K562 (cell line): ENCODE measurements around the gene CD37. TPM values are rescaled to one million over a fixed set of nuclear protein-coding genes. Genes with fewer than 3 reads are reported as not detected.

Experiments used
- ATAC-seq: fragments of 200-7000 bp; cut with Tn5 transposase; 3 replicates; pipeline ENCODE4 v1.9.1; 2020; ENCODE audit warnings: moderate library complexity
- BruUV-seq: library from RNA; stranded (reverse); fragments of 400-500 nt; replicated peaks from 2 replicates; lab custom pipeline; 2021; lab: Mats Ljungman, UMichigan
- CTCF ChIA-PET: fragments of 300-600 bp; formaldehyde crosslinking; extraction: SDS; loops from one replicate; lab custom pipeline; 2021; ENCODE audit warnings: low intra/inter-chr PET ratio; lab: Yijun Ruan, JAX
- POLR2A ChIA-PET: fragments of 300-600, 350-650 bp; sonication (Branson Sonifier 250); formaldehyde crosslinking; extraction: SDS; loops from one replicate; lab custom pipeline; 2021; ENCODE audit warnings: antibody characterized with exemption, inconsistent platforms; lab: Yijun Ruan, JAX
- DNase-seq, 4 experiments: peaks; one replicate each; pipeline versions ENCODE4 v3.0.0 to v3.0.0-alpha.2; 2011 to 2018; ENCODE audit warnings: low spot score in 3 of 4, mixed read lengths in 3 of 4; ENCODE audit errors: extremely low read depth in 1 of 4
- FAIRE-seq: peaks from 2 replicates; lab custom pipeline; 2011; peaks lifted over from hg19 to GRCh38; lab: Jason Lieb, UNC
- H2AFZ ChIP-seq: 2 replicates; pipeline ENCODE4 v1.6.0; 2011; ENCODE audit warnings: low read depth, low read length, control low read depth, inconsistent platforms
- H3K27ac ChIP-seq: fragments of 200-600 bp; 3 replicates; pipeline ENCODE4 v1.8.0; 2011; ENCODE audit warnings: low read depth, mild to moderate bottlenecking, control low read depth, inconsistent platforms, low read length, moderate library complexity, mixed read lengths; ENCODE audit errors: extremely low read depth
- H3K27me3 ChIP-seq, 2 experiments: fragments of 300-600 bp in 1 of 2; 2 replicates in 1 of 2; 3 replicates in 1 of 2; pipeline versions ENCODE4 v1.6.0 to v1.8.0; 2011; ENCODE audit warnings: inconsistent platforms in 2 of 2, low read length in 2 of 2, mild to moderate bottlenecking in 1 of 2, mixed read lengths in 1 of 2, moderate library complexity in 1 of 2; ENCODE audit not compliant: control insufficient read depth in 2 of 2, insufficient read depth in 2 of 2
- H3K36me3 ChIP-seq: fragments of 300-600 bp; 3 replicates; pipeline ENCODE4 v1.8.0; 2011; ENCODE audit warnings: mild to moderate bottlenecking, low read length, inconsistent platforms; ENCODE audit not compliant: control insufficient read depth, insufficient read depth
- H3K4me1 ChIP-seq, 2 experiments: fragments of 200-600 bp in 1 of 2; replicated peaks in 1 of 2; 2 replicates in 1 of 2; 3 replicates in 1 of 2; pipeline versions ENCODE4 v1.5.1 to v1.8.0; 2011; ENCODE audit warnings: inconsistent platforms in 2 of 2, low read length in 2 of 2, mild to moderate bottlenecking in 1 of 2, mixed read lengths in 1 of 2, moderate library complexity in 1 of 2; ENCODE audit not compliant: control insufficient read depth in 2 of 2, insufficient read depth in 2 of 2
- H3K4me2 ChIP-seq: 2 replicates; pipeline ENCODE4 v1.6.1; 2011; ENCODE audit warnings: low read length, control low read depth, inconsistent platforms, mixed read lengths; ENCODE audit not compliant: insufficient read depth
- H3K4me3 ChIP-seq: fragments of 200-600 bp; sonication (generic), shearing (Covaris generic); 2 replicates; pipeline ENCODE4 v1.5.1; 2016; ENCODE audit warnings: control low read depth, inconsistent platforms
- H3K79me2 ChIP-seq: fragments of 200-600 bp; 3 replicates; pipeline ENCODE4 v1.8.0; 2011; ENCODE audit warnings: low read length, inconsistent platforms; ENCODE audit not compliant: control insufficient read depth, insufficient read depth
- H3K9ac ChIP-seq, 2 experiments: 2 replicates each; pipeline versions ENCODE4 v1.6.0 to v1.6.1; 2011; ENCODE audit warnings: low read depth in 2 of 2, low read length in 2 of 2, control low read depth in 1 of 2, inconsistent platforms in 1 of 2, mild to moderate bottlenecking in 1 of 2, mixed read lengths in 1 of 2; ENCODE audit not compliant: insufficient read depth in 1 of 2
- H3K9me1 ChIP-seq: one replicate; pipeline ENCODE4 v1.6.0; 2011; ENCODE audit warnings: inconsistent platforms, mild to moderate bottlenecking, low read length, moderate library complexity; ENCODE audit not compliant: control insufficient read depth, insufficient read depth
- H3K9me3 ChIP-seq: replicated peaks from 2 replicates; pipeline ENCODE4 v1.5.1; 2011; ENCODE audit warnings: low read depth, low read length, inconsistent platforms; ENCODE audit not compliant: control insufficient read depth, insufficient read depth
- H4K20me1 ChIP-seq: replicated peaks from 2 replicates; pipeline ENCODE4 v1.6.1; 2011; ENCODE audit warnings: low read length, inconsistent platforms, mixed read lengths; ENCODE audit not compliant: control insufficient read depth, insufficient read depth
- ADNP ChIP-seq: fragments of 200-800 bp; sonication (Bioruptor generic); IDR thresholded peaks from 2 replicates; pipeline ENCODE4 v1.6.1; 2016; ENCODE audit warnings: missing genetic modification characterization, missing compliant biosample characterization
- EP300 ChIP-seq: IDR thresholded peaks from 2 replicates; pipeline ENCODE4 v1.6.1; 2012; ENCODE audit warnings: low read length, improper control_type of control experiment
- KLF10 ChIP-seq: fragments of 250-450 bp; sonication (Bioruptor Pico); IDR thresholded peaks from 2 replicates; pipeline ENCODE4 v1.6.1; 2021; ENCODE audit warnings: matching md5 sums
- PCBP2 ChIP-seq: fragments of 200-400 bp; formaldehyde crosslinking; IDR thresholded peaks from 2 replicates; pipeline ENCODE4 v1.6.1; 2018; ENCODE audit warnings: low read length, low read depth, mild to moderate bottlenecking, moderate library complexity; ENCODE audit not compliant: poor library complexity, severe bottlenecking
- PHF20 ChIP-seq: fragments of 450-650 bp; IDR thresholded peaks from 2 replicates; pipeline ENCODE4 v1.6.1; 2018; ENCODE audit not compliant: partially characterized antibody
- PREB ChIP-seq: sonication (generic); formaldehyde crosslinking; IDR thresholded peaks from 2 replicates; pipeline ENCODE4 v1.8.1; 2023; ENCODE audit warnings: mild to moderate bottlenecking, missing genetic modification reagents
- SMAD3 ChIP-seq: fragments of 450-650 bp; formaldehyde crosslinking; conservative IDR thresholded peaks from 2 replicates; pipeline ENCODE4 v1.4.0; 2020; ENCODE audit warnings: mild to moderate bottlenecking
- ZNF239 ChIP-seq: fragments of 250-450 bp; sonication (Bioruptor Pico); IDR thresholded peaks from 2 replicates; pipeline ENCODE4 v1.4.0; 2020; ENCODE audit warnings: mild to moderate bottlenecking
- ZNF395 ChIP-seq: fragments of 200-800 bp; sonication (Bioruptor generic); IDR thresholded peaks from 2 replicates; pipeline ENCODE4 v1.6.1; 2017; ENCODE audit warnings: missing genetic modification characterization, missing compliant biosample characterization
- ZNF444 ChIP-seq: fragments of 250-450 bp; sonication (Bioruptor Pico); IDR thresholded peaks from 2 replicates; pipeline ENCODE4 v1.4.0; 2020; ENCODE audit warnings: mild to moderate bottlenecking, moderate library complexity
- ZNF449 ChIP-seq: fragments of 250-450 bp; sonication (Bioruptor Pico); IDR thresholded peaks from 2 replicates; pipeline ENCODE4 v1.8.0; 2022; ENCODE audit warnings: moderate library complexity, mild to moderate bottlenecking, inconsistent platforms
- WGBS: fragments of 100-300 bp; shearing (Covaris generic); methylation state at CpG from one replicate; pipeline ENCODE4 v1.1.6; 2016; ENCODE audit warnings: low coverage, mixed read lengths; ENCODE audit not compliant: insufficient coverage; ENCODE audit errors: missing lambda C conversion rate; 5-methylcytosine and 5-hydroxymethylcytosine counted together
- in situ Hi-C: fragments of 300-500 bp; cut with MboI; formaldehyde crosslinking; loops from 4 replicates; pipeline ENCODE4 v1.15.0; 2018; ENCODE audit warnings: inconsistent platforms, mixed read lengths
- intact Hi-C: fragments of 100-400 bp; cut with micrococcal nuclease; formaldehyde crosslinking; loops from 2 replicates; pipeline ENCODE4 v1.14.2; 2022
- polyA plus RNA-seq, 8 experiments: library from polyadenylated mRNA; depleted of rRNA in 4 of 8; stranded (reverse) in 5 of 8; unstranded in 3 of 8; fragments of >200 nt; fragmentation: Nextera tagmentation in 2 of 8; fragmentation: Illumina TruSeq in 1 of 8; extraction: Ambion mirVana in 2 of 8; extraction: Trizol in 1 of 8; gene quantifications; 2 replicates each; pipeline versions ENCODE4 v1.2.1 to v1.2.3, GENCODE V29; 2011 to 2014; ENCODE audit warnings: inconsistent platforms in 1 of 8, missing spikeins in 1 of 8
- total RNA-seq, 7 experiments: library from RNA; depleted of rRNA in 6 of 7; stranded (reverse); fragments of >200 nt in 6 of 7; fragmentation: Illumina TruSeq in 2 of 7; extraction: Trizol in 2 of 7; gene quantifications; 2 replicates each; pipeline versions ENCODE4 v1.2.1 to v1.2.3, GENCODE V29; 2011 to 2021; ENCODE audit warnings: low replicate concordance in 1 of 7
- TF ChIP-seq, protein P1 (sequence below), 2 experiments: IDR thresholded peaks; 2 replicates each; pipeline ENCODE4 v1.6.1; 2011; ENCODE audit warnings: borderline replicate concordance in 1 of 2, control low read depth in 1 of 2, low read depth in 1 of 2, low read length in 1 of 2, mild to moderate bottlenecking in 1 of 2, mixed read lengths in 1 of 2, moderate library complexity in 1 of 2; ENCODE audit not compliant: insufficient read depth in 1 of 2, insufficient read length in 1 of 2, poor library complexity in 1 of 2, severe bottlenecking in 1 of 2; ENCODE audit errors: extremely low read depth in 1 of 2

The CD37 gene
- total and polyA plus RNA-seq, 9 of the 15 experiments (the other 6 are each of a cell fraction or from before 2014, with no cell fraction given) = 2.5 to 19.0 (median 7.4) TPM

- no peak for TF ChIP-seq PHF20
- no peak for TF ChIP-seq ZNF444 (CRISPR knock-in tag)
- TF ChIP-seq ZNF239 = no peak
- TF ChIP-seq ADNP (tag) = no peak
- no peak for TF ChIP-seq KLF10 (CRISPR knock-in tag)
Observed at GRCh38 chr19:49362929-49363267, 27.7 kb downstream of the CD37 start (continued).

DNA sequence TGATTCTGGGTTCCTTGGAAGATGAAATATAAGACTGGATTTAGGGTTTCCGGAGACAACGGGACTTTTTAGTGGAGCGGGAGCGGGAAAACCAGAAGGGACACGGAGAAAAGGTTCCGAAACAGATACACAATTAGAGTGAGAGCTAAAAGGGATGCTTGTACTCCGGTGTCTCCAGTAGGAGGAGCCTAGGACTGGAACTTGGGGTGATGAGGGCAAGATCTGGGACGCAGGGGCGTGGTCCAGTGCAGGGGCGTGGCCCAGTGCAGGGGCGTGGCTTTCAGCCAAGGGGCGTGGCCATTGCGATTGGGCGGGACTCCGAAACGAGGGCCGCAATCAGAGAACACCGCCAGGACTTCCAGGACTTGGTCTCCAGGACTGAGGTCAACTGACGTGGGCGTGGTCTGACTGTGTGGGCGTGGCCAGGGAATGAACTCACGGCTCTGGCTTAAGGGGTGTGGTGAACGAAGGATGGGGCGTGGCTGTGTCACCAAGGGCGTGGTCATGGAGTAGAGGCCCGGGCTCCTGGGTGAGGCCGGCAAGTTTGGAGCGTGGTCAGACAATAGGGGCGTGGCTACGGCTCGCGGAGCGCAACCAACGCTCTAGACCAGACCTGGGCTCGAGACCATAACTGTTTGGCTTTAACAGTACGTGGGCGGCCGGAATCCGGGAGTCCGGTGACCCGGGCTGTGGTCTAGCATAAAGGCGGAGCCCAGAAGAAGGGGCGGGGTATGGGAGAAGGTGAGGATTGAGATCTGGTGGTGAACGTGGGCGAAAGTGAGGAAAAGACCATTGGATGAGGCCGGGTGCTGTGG, 28.3 kb downstream of the CD37 start, which contains the start of gene DKKL1:
Gene DKKL1 (plus strand): TSS at position 610 of the 815 bp plus-strand sequence. CDS start 122 bp downstream, at position 732.
- Histone ChIP-seq H3K36me3 (peaks cover 6% of the 10 kb centered on the region; the same call in 1 of the 3 replicates), H3K9ac (peak within 1 kb of the TSS; percentile 74 to 88), H3K4me3 (peak within 1 kb of the TSS; percentile 59), H3K9me3 (no peaks in the 10 kb centered on the region), H3K79me2 (peaks cover 7% of the 10 kb centered on the region; the same call in 1 of the 3 replicates), H4K20me1 (no peaks in the 10 kb centered on the region), H3K9me1 (no peaks in the 10 kb centered on the region), H3K4me2 (peak within 1 kb of the TSS; percentile 76), H3K27me3 (no peaks in the 10 kb centered on the region), H3K4me1 (peaks cover 14 to 52% of the 10 kb centered on the region in 2 experiments), H2AFZ (peak within 1 kb of the TSS; percentile 83), H3K27ac (peak within 1 kb of the TSS; percentile 77)
- CTCF ChIA-PET = interaction anchor here (0.6 to 0.7 kb wide), 3 partner anchors 57 to 80 kb away, joined by 3 to 4 read pairs (median 4); no protein-coding TSS in a partner anchor
- FAIRE-seq (peak; percentile 100), DNase-seq (peak; percentile 95 to 99 (median 96)), ATAC-seq (peak; percentile 94)
- BruUV-seq = no TSS peak
- under 1% methylated on average over 44 of the region's 46 CpGs for WGBS
- intact Hi-C loops (no loop called here), in situ Hi-C loops (no loop called here)
- POLR2A ChIA-PET = interaction anchor here (0.6 to 1.3 kb wide), 10 partner anchors 10 to 717 kb away, joined by 3 to 5 read pairs (median 3); partner anchors contain the start of genes ALDH16A1 and PIH1D1
- TF ChIP-seq ZNF449 (no peak), PCBP2 (no peak), PREB (no peak), EP300 (peak; percentile 42), ZNF395 (CRISPR knock-in tag) (no peak), SMAD3 (no peak)
- TF ChIP-seq, protein P1, sequence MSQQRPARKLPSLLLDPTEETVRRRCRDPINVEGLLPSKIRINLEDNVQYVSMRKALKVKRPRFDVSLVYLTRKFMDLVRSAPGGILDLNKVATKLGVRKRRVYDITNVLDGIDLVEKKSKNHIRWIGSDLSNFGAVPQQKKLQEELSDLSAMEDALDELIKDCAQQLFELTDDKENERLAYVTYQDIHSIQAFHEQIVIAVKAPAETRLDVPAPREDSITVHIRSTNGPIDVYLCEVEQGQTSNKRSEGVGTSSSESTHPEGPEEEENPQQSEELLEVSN (IDR thresholded peaks at IDR 0.05; ENCODE audit: borderline replicate concordance in 1 of 2, extremely low read depth in 1 of 2, insufficient read depth in 1 of 2, insufficient read length in 1 of 2, low read depth in 1 of 2, low read length in 1 of 2, poor library complexity in 1 of 2, severe bottlenecking in 1 of 2) = peak in 1 of 2 experiments; percentile 39
